ENCODE data around the gene MED15.
"Not testable (repeated sequence)": the region's sequence is repeated elsewhere in the genome, so short reads cannot be mapped to it uniquely, and the experiment has no call there.

The MED15 gene

DNA sequence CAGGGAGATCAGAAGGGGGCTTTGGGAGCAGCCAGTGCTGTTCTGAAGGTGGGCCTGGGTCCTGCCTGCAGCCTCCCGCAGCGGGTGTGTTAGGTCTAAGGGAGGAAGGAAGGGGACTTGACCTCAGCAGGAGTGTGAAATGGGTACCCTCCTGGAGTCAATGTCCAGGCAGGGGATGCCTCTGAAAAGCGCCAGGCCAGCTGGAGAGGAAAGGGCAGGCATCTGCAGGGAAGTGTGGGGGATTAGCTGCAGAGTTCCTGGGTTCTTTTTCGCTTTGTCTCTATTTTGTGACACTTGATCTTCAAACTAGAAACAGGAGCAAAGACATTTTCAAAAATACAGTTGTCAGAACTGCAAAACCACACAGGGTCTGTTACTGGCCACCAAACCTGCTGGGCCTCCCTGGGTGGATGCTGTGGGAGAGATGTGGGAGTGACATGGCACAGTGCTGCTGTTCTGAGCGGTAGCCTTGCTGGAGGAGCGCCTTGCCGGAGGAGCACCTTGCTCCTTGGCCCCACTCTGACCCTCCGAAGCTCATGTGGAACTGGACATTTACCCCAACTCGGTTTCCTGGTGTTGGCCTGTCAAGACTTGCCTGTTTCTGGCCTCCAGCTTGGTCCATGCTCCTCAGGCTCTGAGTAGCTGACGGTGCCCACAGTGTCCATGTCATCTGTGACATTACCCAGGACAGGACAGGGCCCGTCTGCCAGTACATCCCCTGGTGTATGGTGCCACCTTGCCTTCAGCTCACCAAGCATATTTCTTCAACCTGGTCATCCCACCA lies 25.9 kb downstream of the MED15 start:
- DNase-seq = no peak

DNA sequence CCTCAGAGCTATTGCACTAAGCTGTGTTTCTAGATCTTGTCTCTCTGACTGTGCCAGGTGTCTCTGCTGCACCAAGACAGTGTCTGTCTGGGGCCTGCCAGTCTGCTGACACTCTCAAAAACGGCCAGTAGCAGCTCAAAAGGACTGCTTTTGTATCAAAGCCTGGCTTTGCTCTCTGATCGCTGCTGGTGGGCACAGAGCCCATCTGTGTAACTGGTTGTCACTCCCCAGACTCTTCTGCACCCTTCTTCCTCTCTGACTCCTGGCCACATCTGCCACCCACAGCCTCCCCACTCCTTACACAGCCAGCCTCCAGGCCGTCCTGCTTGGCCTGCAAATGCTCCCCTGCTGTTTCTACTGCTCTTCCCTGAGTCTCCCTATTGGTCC lies 26.5 kb downstream of the MED15 start:
- DNase-seq = no peak

DNA sequence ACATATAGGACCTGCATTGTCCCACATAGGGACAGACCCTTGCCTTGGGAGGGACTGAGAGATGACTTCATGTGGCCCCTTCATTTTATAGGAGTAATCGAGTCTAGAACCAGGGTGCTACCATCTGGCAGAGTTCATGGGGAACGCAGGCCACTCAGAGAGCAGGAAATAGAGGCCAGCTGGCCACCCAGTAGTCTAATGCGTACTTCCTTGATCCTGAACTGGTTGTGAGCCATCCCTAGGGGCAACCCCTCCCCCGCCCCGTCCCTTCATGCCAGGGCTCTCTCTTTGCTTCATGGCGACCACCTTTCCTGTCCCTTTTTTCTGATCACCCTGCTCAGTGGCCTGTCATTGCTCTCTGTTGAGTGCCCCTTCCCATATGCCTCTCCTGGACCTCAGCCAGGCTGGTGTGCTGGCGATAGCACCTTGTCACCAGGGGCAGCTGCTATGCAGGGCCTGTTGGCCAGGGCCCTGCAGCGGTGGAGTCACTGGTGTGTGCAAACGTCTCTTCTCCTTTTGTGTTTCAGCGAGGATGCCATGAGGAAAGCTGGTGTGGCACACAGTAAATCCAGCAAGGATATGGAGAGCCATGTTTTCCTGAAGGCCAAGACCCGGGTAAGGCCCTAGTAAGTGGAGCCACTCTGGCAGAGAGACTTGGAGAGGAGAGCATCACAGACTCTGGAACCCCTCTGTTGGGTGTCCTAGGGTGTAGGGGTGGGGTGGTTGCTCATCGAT lies 29.3 kb downstream of the MED15 start:
- no peak for DNase-seq

DNA sequence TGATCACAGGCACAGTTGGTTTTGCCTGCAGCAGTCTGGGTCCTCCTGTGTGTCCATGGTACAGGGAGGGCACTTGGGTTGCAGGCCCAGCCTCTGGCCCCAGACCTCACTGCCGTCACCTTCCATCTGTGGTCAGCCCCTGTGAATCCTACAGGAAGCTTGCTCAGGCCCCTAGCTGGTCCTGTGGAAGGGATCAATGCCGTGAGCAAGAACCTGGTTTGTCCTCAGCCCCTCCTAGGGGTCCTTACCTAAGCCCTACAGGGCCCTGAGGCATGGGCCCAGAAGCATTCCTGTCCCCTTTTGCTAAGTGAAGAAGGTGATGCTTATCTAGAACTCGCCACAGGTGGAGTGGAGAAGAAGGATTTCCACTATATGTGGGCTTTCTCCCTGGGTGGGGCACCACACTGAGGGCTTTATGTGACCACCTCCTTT lies 29.9 kb downstream of the MED15 start:
- DNase-seq = no peak

DNA sequence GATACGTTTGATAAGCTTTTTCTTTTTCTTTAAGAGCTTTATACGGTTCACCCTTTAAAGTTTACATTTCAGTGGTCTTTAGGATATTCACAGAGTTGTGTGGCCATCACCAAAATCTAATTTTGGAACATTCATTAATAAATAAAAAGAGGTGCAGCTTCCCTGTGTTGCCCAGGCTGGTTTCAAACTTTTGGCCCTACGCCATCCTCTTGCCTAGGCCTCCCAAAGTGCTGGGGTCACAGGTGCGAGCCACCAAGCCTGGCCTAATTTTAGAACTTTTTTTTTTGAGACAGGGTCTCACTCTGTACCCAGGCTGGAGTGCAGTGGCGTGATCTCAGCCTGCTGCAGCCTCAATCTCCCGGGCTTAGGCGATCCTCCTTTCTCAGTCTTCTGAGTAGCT lies 30.6 kb downstream of the MED15 start:
- no peak for DNase-seq

DNA sequence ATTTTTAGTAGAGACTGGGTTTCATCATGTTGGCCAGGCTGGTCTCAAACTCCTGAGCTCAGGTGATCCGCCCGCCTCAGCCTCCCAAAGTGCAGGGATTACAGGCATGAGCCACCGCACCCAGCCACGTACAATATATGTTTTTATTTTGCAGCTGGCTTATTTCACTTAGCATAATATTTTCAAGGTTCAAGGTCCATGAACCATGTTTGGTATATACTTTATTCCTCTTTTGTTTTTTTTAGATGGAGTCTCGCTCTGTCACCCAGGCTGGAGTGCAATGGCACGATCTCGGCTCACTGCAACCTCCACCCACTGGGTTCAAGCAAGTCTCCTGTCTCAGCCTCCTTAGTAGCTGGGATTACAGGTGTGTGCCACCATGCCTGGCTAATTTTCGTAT lies 31.5 kb downstream of the MED15 start:
- DNase-seq = not testable (repeated sequence)

DNA sequence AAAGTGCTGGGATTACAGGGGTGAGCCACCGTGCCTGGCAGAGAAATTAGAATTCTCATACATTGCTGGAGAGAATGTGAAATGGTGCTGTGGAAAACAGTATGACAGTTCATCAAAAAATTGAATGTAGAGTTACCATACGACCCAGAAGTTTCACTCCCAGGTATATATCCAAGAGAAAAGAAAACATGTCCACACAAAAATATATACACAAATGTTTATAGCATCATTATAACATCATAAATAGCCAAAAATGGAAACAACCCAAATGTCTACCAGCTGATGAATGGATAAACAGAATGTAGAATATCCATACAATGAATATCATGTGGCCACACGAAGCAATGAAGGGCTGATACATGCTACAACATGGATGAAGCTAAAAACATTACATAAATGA lies 34.6 kb downstream of the MED15 start:
- DNase-seq = no peak

DNA sequence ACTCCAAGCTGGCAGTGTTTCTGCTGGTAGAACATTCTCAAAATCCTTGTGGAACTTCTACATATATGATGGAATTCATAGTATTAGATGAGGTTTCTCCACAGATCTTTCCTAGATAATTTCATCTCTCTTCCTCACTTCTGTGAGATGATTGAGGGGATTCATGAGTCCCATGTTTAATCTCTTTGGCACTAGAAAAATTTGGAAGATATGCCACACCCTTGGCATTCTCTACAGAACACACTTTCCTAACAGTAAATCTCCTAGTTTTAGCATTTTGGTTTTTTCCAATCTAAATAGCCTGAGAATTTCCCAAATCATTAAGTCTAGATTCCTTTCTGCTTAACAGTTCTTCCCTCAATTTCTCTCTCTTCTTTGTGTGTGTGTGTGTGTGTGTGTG lies 35.3 kb downstream of the MED15 start:
- DNase-seq = no peak

DNA sequence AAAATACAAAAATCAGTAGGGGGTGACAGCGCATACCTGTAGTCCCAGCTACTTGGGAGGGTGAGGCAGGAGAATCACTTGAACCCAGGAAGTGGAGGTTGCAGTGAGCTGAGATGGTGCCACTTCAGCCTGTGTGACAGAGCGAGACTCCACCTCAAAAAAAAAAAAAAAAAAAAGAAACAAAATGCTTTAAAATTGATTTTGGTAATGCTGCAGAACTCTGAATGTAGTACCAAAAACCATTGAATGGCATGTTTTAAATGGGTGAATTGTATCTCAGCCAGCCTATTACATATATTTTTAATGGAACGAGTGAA lies 37.9 kb downstream of the MED15 start:
- not testable (repeated sequence) for DNase-seq

DNA sequence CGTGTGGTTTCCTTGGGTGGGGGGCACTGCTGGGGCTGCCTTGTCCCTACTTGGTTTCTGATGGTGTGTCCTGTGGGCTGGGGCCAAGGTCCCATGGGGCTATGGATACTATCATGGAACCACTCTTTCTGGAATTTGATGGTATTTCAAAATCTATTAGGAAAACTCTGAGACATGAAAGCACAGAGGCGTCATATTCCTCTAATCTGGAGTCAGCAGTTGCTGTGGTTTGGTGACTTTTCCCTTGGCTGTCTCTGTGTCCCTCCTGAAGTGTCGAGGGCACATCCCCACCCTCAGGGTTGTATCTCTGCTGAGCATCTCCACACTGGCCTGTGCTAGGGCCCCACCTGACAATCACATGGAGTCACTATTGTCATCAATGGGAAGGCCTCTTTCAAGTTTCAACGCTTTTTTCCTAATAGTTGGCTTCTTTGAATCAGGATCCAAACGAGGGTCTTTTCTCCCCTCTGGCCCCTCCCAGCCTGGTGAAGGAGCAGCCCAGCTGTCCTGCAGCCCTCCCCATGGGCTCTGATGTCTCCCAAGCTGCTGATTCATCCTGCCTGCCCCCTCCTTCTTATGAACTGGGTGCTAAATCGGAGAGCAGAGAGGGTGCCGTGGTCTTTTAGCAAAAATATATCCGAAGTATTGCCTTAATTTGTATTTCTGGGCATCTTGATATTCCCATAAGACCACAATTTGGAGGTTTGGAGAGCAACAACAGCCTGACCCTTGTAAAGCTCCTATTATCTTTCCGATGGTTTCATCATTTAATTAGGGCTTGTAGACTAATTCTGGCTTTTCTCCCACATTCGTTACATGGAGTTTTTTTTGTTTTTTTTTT lies 38.5 kb downstream of the MED15 start:
- no peak for DNase-seq

DNA sequence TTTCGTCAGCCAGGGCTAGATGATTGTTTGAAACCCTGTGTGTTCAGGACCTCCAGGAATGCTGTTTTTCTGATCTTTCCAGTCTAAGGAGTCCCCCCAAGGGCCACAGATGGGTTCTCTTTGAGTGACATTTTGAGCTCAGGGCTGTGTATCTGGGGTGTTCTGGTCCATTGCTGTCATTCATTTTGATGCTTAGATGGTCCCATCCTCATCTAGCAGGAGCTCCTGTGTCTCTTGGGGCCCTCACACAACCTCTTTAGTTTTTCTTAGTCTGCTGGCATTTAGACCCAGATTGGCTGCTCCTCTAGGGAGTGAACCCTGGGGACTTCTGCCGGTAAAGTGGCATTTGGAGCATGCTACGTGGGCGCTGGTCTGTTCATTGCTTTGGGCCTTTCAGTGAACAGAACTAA lies 39.1 kb downstream of the MED15 start:
- no peak for DNase-seq

DNA sequence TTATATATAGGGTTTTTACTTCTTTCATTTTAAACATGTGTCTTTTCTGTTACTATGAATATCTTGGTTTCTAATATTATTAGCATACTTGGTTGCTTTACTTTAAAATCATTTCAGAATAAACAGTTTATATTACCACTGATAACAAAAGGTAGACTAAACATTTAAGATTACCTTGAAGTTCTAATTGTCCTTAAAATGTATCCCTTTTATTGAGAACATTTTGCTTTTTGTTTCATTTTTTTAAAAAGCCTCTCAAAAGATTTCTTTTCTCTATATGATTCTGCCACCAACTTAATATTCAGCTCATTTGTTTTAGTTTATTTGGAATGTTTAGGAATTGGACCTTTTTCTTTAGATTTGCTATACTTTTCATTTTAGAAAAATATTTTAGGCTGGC lies 39.6 kb downstream of the MED15 start:
- DNase-seq = no peak

DNA sequence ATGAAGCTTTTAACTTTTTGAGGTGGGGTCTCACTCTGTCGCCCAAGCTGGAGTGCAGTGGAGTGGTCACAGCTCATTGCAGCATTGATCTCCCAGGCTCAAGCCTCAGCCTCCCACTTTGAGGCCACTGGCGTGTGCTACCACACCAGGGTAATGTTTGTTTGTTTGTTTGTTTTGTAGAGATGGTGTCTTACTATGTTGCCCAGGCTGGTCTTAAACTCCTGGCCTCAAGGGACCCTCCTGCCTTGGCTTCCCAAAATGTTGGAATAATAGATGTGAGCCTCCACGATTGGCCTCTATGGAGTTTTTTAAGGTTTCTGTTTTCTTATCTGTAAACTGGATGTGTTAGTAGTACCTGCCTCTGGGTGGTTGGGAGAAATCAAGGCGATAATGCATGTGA lies 41.4 kb downstream of the MED15 start:
- DNase-seq = no peak

DNA sequence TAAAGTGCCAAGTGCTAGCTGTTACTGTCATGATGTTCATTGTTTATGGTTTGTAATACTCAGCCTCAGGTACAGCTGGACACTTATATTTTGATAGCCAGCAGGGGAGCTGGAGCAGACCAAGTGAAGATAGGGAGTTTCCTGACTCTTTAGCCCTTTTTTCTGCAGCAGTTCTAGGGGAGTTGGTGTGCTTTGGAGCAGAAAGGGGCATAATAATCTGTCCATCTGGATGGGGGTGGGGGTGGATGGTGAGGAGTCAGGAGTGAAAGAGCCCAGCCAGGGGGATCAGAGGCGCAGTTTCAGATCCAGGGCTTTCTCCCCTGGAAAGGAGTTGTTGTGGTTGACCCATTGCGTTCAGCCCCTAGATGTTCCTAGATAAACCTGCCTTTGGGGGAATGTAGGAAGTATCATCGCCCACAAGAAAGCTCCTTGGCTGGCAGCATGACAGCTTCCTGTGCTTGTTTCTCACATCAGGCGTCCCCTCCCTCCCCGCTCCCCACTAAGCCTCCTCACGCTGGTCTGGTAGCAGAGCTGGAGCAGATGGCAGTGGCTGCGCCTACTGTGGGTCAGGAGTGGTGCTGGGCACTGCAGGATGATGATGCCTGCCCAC lies 41.9 kb downstream of the MED15 start:
- no peak for DNase-seq

DNA sequence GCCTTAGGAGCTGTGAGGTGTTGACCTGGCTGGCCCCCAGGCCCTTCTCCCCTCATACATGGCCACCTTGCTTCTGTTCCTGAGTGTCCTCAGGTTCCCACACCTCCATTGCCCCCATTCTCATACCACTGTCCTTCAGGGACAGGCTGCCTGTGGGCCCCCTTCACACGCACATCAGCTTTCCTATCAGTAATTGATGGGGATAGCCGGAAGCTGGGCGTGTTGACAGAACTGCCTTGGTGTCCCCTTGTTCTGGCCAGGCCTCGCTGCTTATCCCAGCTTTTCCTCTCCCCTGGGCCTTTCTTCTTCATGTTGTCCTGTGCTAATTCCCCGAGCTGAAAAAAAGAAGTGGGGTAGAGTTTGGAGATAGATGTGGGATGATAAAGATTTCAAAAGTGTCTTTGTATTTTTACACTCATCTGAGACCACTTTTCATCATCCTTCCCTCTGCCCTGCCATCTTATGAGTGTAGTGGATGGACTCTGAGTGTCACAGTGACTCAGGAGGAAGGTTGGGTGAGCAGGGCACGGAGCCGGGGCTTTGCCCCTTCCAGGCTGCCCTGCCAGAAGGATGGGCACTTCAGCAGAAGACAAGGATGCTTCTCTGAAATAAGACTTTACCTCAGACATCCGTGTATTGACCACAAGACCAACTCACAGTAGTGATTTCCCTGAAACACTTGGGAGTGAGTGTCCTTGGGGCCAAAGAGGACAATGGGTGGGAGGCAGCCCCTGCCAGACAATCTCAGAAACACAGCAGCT lies 42.8 kb downstream of the MED15 start:
- no peak for DNase-seq

DNA sequence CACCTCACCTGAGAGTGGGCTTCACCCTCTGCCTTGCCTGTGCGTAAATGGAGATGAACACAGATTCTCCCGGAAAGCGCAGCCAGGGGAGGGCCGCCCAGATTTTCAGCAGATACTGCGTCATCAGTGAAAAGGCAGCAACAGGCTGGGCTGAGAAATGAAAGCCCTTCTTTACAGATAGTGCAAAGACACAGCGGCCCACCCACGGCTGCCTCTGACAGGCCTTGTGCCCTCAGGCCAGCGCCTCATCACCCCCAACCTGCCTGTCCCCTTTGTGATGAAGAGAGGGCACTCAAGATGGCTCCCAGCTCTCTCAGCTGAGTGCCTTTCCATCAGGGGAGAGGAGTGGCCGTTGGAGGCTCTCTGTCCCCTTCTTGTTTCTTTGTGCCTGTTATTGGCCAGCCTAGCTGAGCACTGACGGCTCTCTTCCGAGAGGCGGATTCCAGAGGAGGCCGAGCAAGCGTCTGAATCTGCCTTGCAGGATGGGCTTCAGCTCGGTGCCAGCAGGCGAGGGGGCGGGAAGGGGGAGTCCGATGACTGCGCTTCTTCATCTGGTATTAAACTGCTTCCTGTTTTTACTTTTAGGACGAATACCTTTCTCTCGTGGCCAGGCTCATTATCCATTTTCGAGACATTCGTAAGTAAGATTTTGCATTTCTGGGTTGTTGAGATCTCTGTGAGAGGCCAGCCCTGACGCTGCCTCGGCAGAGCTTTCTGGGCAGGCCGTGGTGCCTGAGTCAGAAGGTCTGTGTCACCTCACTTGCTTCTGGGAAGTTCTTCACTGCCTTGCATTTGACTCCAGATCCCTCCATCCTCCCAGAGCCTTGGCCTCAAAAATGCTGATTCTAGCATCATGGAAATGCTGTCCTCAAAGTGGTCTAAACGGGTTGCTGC lies 43.7 kb downstream of the MED15 start:
- no peak for DNase-seq

DNA sequence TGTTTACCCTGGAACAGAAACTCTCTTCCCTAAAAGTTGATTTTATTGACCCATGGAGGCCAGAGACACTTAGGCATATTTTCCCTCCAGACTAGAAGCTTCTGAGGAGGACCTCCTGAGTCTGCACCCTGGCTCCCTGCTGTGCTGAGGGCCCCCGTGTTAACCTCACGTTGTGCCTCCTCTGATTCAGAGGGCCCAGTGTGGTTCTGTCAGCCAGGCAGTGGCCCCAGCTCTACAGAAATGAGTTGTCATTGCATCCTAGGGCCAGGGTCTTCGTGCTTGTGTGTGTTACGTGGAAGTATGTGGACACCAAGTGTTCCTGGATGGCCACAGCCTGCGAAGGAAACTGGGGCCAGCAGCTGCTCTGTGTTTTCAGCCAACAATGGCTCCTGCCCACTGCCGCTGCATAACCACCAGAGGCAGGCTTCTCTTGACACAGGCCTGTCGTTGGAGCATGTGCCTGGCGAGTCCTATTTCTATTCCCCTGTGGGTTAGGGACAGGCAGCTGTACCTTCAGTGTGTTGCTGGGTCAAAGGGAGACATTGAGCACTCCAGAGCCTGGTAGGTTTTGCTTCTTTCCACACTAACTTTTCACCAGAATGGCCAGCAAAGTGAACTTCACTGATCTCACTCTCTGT lies 44.5 kb downstream of the MED15 start:
- no peak for DNase-seq

DNA sequence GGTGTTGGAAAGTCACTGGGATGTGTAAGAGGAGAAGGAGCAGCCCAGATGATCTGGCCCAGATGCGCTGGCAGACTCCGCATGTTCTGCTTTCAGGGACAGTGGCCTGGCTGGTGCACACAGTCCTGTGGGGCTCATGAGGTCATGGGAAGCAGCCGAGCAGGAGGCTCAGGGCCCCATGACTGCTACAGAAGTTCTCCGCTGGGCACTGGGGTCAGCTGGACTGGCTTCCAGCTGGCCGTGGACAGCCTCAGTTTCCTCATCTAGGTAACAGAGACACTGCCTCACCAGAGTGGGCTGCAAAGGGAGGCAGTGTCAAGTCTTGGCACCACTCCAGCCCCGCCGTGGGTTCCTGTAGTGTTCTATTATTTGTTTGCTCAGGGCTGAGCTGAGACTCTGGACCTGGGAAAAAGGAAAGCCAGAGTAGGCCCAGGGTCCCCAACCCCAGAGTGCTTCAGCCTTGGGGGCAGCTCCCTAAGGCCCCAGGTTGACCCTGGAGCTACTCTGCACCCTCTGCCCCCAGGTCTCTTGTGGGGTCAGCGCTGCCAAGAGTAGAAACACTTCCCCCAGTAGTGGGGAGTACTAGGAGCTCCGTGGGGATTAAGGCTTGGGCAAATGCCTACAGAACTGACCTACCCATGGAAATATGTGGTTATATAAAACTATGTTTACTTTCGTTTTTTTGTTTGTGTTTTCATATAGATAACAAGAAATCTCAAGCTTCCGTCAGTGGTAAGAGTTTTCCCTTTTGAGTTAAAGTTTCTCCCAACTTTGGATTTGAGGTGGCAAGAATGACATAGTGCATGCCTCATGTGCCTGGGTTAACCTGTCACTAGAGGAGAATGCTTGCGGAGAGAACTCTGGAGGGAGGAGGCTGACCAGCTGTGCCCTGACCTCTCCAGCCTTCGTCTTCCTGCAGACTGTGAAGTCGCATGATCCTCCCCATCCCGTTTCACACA lies 45.3 kb downstream of the MED15 start:
- no peak for DNase-seq

DNA sequence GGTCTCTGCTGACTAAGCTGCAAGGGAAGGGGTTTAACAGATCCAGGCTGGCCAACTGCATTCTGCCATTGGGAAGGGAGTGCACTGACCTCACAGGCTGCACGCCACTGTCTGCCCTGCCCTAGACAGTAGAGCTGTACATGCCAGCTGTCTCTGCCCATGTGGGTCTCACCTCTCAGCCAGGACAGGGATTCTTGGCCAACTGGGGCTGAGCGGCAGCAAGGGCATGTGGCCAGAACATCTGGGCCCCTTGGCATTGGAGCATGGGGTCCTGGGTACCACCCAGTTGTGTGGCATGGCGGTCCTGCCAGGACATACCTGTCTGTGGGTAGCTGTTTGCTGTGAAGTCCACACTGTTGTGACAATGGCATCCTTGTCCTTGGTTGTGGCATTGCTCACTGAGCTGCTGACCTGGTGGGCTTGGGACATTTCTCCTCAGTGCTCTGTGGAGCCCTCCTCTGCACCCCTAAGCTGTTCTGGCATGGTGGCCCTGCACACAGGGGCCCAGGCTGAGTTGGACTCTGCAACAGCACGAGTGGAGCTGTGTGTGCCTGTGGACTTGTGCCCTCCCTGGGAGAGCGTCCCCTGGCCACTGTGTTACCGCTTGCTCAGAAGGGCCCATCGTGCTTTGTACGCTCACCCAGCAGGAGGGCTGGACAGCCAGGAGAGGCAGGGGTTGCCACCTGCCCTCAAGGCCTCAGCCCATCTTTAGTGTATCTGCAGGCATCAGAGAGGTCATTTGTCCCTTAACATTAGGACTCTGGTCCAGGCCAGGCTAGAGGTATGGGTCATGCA lies 46.7 kb downstream of the MED15 start:
- DNase-seq = no peak

Measured in 8988T (cell line).